ENCODE data around the gene TP53I11. TPM values are rescaled to one million over a fixed set of nuclear protein-coding genes. Genes with fewer than 3 reads are reported as not detected.

Gene TP53I11, protein sequence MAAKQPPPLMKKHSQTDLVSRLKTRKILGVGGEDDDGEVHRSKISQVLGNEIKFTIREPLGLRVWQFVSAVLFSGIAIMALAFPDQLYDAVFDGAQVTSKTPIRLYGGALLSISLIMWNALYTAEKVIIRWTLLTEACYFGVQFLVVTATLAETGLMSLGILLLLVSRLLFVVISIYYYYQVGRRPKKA
- total RNA-seq: 12.1 and 14.4 TPM in 2 replicates

DNA sequence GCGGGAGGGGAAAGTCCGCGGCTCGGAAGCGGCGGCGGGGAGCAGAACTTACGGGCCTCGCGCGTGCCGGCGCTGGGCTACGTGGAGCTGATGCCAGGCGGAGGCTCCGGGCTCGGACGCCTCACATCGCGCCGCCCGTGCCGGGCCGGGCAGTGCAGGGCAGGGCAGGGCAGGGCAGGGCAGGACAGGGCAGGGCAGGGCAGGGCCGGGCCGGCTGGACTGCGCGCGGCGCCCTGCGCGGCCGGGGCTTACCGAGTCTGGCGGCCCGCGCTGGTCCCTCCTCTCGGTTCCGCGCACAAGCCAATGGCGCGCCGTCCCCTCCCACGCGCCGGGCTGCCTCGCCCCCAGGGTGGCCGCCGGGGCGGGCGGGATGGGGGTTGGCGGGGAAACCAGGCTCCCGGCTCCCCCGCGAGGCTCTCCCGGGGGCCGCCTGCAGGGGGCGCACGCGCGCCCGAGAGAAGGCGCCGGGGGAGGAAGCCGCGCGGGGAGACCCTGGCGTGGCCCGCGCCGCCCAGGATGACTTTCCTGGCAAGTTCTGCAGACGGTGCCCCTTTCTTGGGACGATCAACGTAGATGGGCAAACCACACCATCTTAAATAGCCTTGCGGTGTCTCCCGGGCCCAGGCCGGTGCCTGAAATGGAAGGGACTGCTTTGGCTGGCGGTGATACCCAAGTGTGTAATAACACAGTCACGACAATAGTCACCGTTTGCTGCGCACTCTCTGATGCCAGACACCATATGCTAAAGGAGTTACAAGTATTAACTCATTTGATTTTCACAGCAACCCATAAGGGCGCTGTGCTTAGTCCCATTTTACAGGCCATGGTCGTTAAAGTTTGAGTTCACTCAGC lies at the start of gene TP53I11:
Gene TP53I11 (minus strand): TSS at position 259 of the 852 bp plus-strand sequence. CDS start 12,548 bp downstream, outside the sequence.

Other genes with a start within 250 kb of the TP53I11 start
- 29.3 and 43.7 TPM in 2 replicates for gene TSPAN18, start 223.9 kb downstream of the TP53I11 start, total RNA-seq
- 6.6 and 7.7 TPM in 2 replicates for gene PRDM11, start 195.8 kb upstream of the TP53I11 start, total RNA-seq

Measured in dermis lymphatic vessel endothelial cell (primary cell).